Measurements from ENCODE around the gene HOXC6. TPM values are rescaled to one million over a fixed set of nuclear protein-coding genes. Genes with fewer than 3 reads are reported as not detected.

HOXC6 gene
- total RNA-seq, 4 donors from 2014 or later, result 0.21 to 1.1 (median 0.30) TPM; not detected in 1

DNA sequence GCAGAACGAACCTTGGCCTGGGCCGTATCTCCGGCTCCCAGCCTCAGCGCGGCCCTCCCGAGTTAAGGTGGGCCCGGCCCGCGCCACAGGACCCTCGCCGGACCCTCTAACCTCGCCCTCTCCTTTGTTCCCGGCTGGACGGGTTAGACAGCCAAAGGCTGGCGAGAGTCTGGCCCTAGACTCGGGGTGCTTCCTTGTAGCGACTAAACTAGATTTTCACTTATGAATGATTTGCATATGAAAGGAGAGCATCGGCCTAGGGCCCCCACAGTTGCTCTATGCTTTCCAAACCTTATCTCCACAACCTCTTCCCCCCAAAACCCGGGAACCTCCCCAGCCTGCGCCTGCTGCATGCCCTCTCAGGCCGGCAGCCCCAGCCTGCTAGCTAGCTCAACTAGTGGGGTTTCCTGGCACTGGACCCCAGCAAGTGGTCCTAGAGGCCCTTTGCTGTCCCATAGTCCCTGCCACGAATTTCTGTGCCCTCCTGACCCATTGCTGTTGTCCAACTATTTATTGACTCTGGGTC, 6.6 kb downstream of the HOXC6 start:
- TF ChIP-seq POLR2A (IDR thresholded peaks at IDR 0.05), result no peak
- TF ChIP-seq, protein P1, sequence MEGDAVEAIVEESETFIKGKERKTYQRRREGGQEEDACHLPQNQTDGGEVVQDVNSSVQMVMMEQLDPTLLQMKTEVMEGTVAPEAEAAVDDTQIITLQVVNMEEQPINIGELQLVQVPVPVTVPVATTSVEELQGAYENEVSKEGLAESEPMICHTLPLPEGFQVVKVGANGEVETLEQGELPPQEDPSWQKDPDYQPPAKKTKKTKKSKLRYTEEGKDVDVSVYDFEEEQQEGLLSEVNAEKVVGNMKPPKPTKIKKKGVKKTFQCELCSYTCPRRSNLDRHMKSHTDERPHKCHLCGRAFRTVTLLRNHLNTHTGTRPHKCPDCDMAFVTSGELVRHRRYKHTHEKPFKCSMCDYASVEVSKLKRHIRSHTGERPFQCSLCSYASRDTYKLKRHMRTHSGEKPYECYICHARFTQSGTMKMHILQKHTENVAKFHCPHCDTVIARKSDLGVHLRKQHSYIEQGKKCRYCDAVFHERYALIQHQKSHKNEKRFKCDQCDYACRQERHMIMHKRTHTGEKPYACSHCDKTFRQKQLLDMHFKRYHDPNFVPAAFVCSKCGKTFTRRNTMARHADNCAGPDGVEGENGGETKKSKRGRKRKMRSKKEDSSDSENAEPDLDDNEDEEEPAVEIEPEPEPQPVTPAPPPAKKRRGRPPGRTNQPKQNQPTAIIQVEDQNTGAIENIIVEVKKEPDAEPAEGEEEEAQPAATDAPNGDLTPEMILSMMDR (IDR thresholded peaks at IDR 0.05), result no peak
- Histone ChIP-seq H3K27ac (peak overlapping the region; percentile 25 to 77 (median 49)), H3K27me3 (peaks cover 0 to 97% (median 6%) of the 10 kb centered on the region in 4 donors), H3K4me3 (peak overlapping the region; percentile 33 to 71 (median 53)), H3K9me3 (no peaks in the 10 kb centered on the region), H3K4me1 (peaks cover 16 to 90% (median 27%) of the 10 kb centered on the region in 3 donors), H3K36me3 (no peaks in the 10 kb centered on the region)
- 28 to 56% methylated on average over 8 to 18 of the region's 22 CpGs for WGBS, 2 donors
- DNase-seq, result no peak
- intact Hi-C loops (cut with DNase I), result loop anchor here (5.0 kb wide), 1 partner anchor 157 kb away; no protein-coding TSS in a partner anchor

DNA sequence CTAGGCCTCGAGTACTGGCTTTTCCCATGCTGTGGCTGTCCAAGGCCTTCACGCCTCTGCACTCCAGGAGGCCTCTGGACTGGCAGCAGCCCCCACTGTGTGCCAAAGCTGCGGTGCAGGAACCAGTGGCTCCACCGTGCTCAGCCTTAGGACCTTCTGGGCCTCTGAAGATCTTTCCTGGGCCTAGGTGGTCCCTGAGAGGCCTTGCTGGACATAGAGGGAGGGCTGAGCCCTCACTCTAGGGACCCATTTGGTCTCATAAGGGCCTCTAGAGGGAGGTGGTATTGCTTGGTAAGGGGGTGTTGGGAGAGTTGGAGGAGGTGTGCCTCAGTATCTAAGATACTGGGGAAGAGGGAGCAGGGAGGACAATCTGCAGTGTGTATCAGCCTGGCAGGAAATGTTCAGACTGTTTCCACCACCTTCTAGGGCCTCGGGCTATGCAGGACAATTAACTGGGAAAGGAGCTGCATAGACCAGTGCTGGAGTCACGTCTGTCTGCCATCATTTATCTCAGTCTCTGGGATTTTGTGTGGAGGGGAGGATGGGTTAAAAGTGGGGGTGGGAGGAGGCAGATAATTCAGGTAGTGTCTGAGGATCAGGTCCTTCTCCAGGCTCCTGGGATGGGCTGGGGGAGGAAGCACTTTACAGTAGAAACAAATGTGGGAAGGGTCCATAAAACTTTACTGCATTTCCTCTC, 7.5 kb downstream of the HOXC6 start:
- intact Hi-C loops (cut with DNase I), result no loop called here
- Histone ChIP-seq H3K27me3 (peaks cover 0 to 94% (median 5%) of the 10 kb centered on the region in 4 donors), H3K36me3 (no peaks in the 10 kb centered on the region), H3K4me1 (peaks cover 16 to 91% (median 27%) of the 10 kb centered on the region in 3 donors), H3K27ac (peak overlapping the region in 1 of 4 donors; percentile 85), H3K9me3 (no peaks in the 10 kb centered on the region), H3K4me3 (no peak overlapping the region)
- TF ChIP-seq, protein P1 (IDR thresholded peaks at IDR 0.05), result no peak
- WGBS, 2 donors, result 48 to 52% methylated on average over 4 of the region's 6 CpGs
- DNase-seq, result no peak

DNA sequence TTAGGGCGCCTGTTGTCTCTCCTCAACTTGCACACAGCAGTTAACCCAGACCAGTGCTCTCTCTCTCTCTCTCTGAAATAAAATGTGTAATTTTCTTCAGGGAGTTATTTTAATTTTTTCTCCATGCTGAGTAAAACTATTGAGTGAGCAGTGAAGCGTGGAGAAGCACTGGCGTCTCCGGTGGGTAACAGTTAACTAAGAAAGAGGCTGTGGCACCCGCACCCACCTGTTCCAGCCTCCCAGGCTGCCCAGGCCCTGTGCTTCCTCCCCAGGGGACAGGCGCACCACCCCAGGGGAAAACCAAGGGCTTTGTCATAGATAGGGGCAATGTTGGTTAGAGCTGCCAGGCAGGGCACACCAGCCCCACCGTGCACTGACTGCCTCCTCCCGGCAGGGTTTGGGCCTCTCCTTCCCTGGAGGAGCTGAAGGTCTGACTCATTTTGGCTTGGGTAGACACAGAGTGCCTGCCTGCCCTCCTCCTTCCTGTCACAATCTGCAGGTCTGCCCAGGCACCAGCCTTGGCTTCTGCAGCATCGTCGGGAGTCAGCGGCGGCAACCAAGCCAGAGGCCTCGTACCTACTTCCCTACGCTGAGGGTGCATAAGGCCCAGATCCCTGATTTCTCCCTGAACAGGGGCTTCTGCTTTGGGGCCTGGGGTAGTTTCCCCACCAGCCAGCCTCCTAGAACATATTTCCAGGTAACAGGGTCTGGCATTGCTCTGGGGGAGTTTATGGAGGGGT, 8.6 kb downstream of the HOXC6 start:
- peak overlapping the region in 3 of 4 donors; percentile 37 to 85 (median 49) for H3K27ac ChIP-seq
- no peaks in the 10 kb centered on the region for H3K36me3 ChIP-seq
- no peak for DNase-seq
- WGBS, 2 donors, result 33% methylated on average over 10 to 11 of the region's 14 CpGs
- peak in 1 of 4 donors; percentile 28 for TF ChIP-seq POLR2A (IDR thresholded peaks at IDR 0.05)
- TF ChIP-seq, protein P1 (IDR thresholded peaks at IDR 0.05), result peak in 4 of 6 experiments; percentile 7 to 66 (median 54)
- intact Hi-C loops (cut with DNase I), result no loop called here
- no peaks in the 10 kb centered on the region for H3K9me3 ChIP-seq
- peak overlapping the region in 3 of 4 donors; percentile 5 to 30 (median 29) for H3K4me3 ChIP-seq
- peaks cover 0 to 90% (median 5%) of the 10 kb centered on the region in 4 donors for H3K27me3 ChIP-seq
- H3K4me1 ChIP-seq, result peaks cover 16 to 94% (median 27%) of the 10 kb centered on the region in 3 donors

DNA sequence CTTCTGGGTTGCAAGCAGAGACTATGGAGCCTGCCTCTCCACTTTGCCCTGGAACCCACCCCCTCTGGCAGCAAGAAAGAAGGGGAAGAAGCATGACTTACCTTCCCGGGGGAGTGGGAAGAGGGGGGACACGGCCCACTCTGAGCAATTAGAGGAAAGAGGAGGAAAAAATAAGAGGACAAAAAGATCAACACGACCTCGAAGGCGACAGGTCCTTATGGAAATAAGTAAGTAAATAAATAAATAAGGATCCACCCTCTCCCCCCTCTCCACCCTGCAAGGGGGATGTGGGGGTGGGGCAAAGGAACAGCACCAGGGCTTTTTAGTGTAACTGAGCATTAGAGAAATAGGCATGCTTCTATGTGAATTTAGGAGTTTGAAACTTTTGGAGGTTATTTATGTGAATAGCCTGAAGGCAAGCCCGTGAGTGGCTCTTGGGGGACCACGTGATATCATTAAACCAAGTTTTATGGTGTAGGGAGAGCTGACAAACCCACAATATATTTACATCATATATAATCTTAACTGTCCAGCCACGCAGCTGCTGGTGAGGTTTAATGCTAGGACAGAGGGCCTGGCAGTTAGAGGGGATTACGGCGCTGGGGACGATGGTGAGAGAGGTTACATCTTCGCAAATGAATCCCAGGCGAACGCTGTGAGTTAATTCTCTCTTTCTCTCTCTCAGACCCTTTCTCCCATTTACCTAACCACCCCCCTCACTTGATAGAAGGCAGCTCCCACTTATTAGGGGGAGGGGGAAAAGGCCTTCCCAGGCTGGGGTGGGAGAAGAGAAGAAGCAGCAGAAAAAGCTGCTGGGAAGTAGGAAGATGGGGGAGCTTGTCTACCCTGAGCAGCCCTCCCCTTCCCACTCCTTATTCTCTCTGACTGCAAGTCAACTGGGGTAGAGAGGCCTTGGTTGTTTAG, 9.4 kb downstream of the HOXC6 start:
- TF ChIP-seq POLR2A (IDR thresholded peaks at IDR 0.05), result no peak
- TF ChIP-seq, protein P1 (IDR thresholded peaks at IDR 0.05), result no peak
- peak overlapping the region in 3 of 4 donors; percentile 5 to 30 (median 29) for H3K4me3 ChIP-seq
- no peak for DNase-seq
- H3K4me1 ChIP-seq, result peaks cover 16 to 90% (median 27%) of the 10 kb centered on the region in 3 donors
- H3K27me3 ChIP-seq, result peaks cover 0 to 89% (median 3%) of the 10 kb centered on the region in 4 donors
- peak overlapping the region; percentile 37 to 85 (median 57) for H3K27ac ChIP-seq
- H3K9me3 ChIP-seq, result no peaks in the 10 kb centered on the region
- 37 to 53% methylated on average over 14 of the region's 14 CpGs for WGBS, 2 donors
- no peaks in the 10 kb centered on the region for H3K36me3 ChIP-seq
- intact Hi-C loops (cut with DNase I), result no loop called here

Data from esophagus squamous epithelium (tissue), 5 donors.